OCI-LY1 (cell line): ENCODE data around the gene WFDC6.

Experiments
- H2AFZ ChIP-seq: fragments of 200-600 bp; sonication (generic), shearing (Covaris generic); 2 replicates; pipeline ENCODE4 v1.6.0; 2014; ENCODE audit warnings: antibody characterized with exemption, mild to moderate bottlenecking, low read length
- H3F3A ChIP-seq: fragments of 200-600 bp; sonication (generic), shearing (Covaris generic); 2 replicates; pipeline ENCODE4 v1.6.0; 2014; ENCODE audit warnings: mild to moderate bottlenecking, antibody characterized with exemption, low read length, moderate library complexity; ENCODE audit not compliant: insufficient read depth
- H3K27ac ChIP-seq: fragments of 200-600 bp; sonication (generic); 2 replicates; pipeline ENCODE4 v1.5.1; 2014; ENCODE audit warnings: low read length, mixed run types, mild to moderate bottlenecking, low read depth; ENCODE audit not compliant: poor library complexity, severe bottlenecking
- H3K27me3 ChIP-seq: fragments of 200-600 bp; sonication (generic); 2 replicates; pipeline ENCODE4 v1.6.0; 2014; ENCODE audit warnings: antibody characterized with exemption, mild to moderate bottlenecking, low read length, moderate library complexity; ENCODE audit not compliant: insufficient read depth
- H3K36me3 ChIP-seq: fragments of 200-600 bp; sonication (generic); 2 replicates; pipeline ENCODE4 v1.6.1; 2014; ENCODE audit warnings: mild to moderate bottlenecking, antibody characterized with exemption, low read length, moderate library complexity, mixed read lengths; ENCODE audit not compliant: insufficient read depth
- H3K4me1 ChIP-seq: fragments of 200-600 bp; sonication (generic); 2 replicates; pipeline ENCODE4 v1.5.1; 2014; ENCODE audit warnings: mild to moderate bottlenecking, low read length, moderate library complexity; ENCODE audit not compliant: insufficient read depth, severe bottlenecking
- H3K4me2 ChIP-seq: fragments of 200-600 bp; sonication (generic), shearing (Covaris generic); 2 replicates; pipeline ENCODE4 v1.6.1; 2014; ENCODE audit warnings: low read length
- H3K4me3 ChIP-seq: fragments of 200-600 bp; sonication (generic); 2 replicates; pipeline ENCODE4 v1.5.1; 2014; ENCODE audit warnings: low read length, low read depth, mild to moderate bottlenecking, mixed read lengths; ENCODE audit not compliant: poor library complexity, severe bottlenecking
- H3K79me2 ChIP-seq: fragments of 200-600 bp; shearing (Covaris generic); 2 replicates; pipeline ENCODE4 v1.6.1; 2016; ENCODE audit warnings: mixed run types, low read length, mixed read lengths; ENCODE audit not compliant: insufficient read depth
- H3K9ac ChIP-seq: fragments of 200-600 bp; sonication (generic), shearing (Covaris generic); 2 replicates; pipeline ENCODE4 v1.6.1; 2014; ENCODE audit warnings: mild to moderate bottlenecking, low read length, mixed read lengths
- H3K9me2 ChIP-seq: fragments of 200-600 bp; sonication (generic), shearing (Covaris generic); 2 replicates; pipeline ENCODE4 v1.6.1; 2014; ENCODE audit warnings: low read depth, mild to moderate bottlenecking, low read length, mixed read lengths
- H3K9me3 ChIP-seq: fragments of 200-600 bp; shearing (Covaris generic); 2 replicates; pipeline ENCODE4 v1.6.1; 2014; ENCODE audit warnings: low read length, mixed read lengths
- H4K20me1 ChIP-seq: fragments of 200-600 bp; sonication (generic), shearing (Covaris generic); 2 replicates; pipeline ENCODE4 v1.6.0; 2016; ENCODE audit warnings: mild to moderate bottlenecking, low read length; ENCODE audit not compliant: insufficient read depth
- EZH2 ChIP-seq: fragments of 200-600 bp; sonication (generic), shearing (Covaris generic); IDR thresholded peaks from 2 replicates; pipeline ENCODE4 v1.8.0; 2017; ENCODE audit warnings: borderline replicate concordance, mixed run types, mild to moderate bottlenecking, antibody characterized with exemption, low read length, moderate library complexity, mixed read lengths
- TF ChIP-seq, protein P1 (sequence below): fragments of 200-600 bp; sonication (generic), shearing (Covaris generic); IDR thresholded peaks from 2 replicates; pipeline ENCODE4 v1.5.1; 2017; ENCODE audit warnings: mild to moderate bottlenecking, antibody characterized with exemption, low read length, moderate library complexity, mixed read lengths

Gene WFDC6

DNA sequence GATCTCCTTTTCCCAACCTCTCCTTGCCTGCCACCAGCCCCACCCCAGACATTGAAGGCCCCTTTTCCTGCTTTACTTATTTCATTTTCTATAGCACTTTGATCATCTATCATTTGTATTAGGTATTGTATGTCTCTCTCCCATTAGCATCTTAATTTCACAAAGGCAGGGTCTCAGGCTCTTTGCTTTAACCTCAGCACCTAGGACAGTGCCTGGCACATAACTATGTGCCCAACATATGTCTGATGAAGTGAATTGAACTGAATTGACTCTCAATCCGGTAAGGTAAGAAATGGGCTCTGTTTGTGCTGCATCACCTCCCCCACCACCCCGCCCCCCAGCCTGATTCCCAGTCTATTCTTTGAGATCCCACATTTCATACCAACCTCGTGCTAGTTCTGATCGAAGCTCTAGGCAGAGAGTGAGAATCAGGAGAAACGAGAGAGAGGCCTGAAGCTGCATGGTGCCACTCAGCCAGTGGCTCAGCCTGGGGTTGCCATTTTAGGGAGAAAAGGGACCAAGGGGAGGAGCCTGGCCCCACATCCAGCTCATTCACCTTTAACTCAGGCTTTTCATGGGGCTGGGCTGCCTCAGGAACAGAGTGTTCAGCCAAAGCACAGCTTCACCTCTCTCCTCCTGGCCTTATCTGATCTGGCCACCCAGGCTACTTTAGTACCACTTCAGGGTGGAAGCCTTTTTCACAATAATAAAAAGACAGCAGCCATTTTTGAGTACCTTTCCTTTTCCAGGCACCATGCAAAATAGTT lies 24.0 kb downstream of the WFDC6 start, which contains the start of gene SPINT3:
SPINT3 (minus strand) TSS at position 476 of the 767 bp plus-strand sequence; CDS start at position 462, 14 bp downstream.
- TF ChIP-seq, protein P1, sequence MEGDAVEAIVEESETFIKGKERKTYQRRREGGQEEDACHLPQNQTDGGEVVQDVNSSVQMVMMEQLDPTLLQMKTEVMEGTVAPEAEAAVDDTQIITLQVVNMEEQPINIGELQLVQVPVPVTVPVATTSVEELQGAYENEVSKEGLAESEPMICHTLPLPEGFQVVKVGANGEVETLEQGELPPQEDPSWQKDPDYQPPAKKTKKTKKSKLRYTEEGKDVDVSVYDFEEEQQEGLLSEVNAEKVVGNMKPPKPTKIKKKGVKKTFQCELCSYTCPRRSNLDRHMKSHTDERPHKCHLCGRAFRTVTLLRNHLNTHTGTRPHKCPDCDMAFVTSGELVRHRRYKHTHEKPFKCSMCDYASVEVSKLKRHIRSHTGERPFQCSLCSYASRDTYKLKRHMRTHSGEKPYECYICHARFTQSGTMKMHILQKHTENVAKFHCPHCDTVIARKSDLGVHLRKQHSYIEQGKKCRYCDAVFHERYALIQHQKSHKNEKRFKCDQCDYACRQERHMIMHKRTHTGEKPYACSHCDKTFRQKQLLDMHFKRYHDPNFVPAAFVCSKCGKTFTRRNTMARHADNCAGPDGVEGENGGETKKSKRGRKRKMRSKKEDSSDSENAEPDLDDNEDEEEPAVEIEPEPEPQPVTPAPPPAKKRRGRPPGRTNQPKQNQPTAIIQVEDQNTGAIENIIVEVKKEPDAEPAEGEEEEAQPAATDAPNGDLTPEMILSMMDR: no peak
- no peak for TF ChIP-seq EZH2
- Histone ChIP-seq H2AFZ (no peak within 1 kb of the TSS), H3K4me1 (no peaks in the 10 kb centered on the region), H3F3A (no peaks in the 10 kb centered on the region), H3K9me2 (no peaks in the 10 kb centered on the region), H4K20me1 (no peaks in the 10 kb centered on the region), H3K9me3 (no peaks in the 10 kb centered on the region), H3K36me3 (no peaks in the 10 kb centered on the region), H3K9ac (no peak within 1 kb of the TSS), H3K27ac (no peak within 1 kb of the TSS), H3K4me2 (no peak within 1 kb of the TSS), H3K27me3 (no peaks in the 10 kb centered on the region), H3K79me2 (no peaks in the 10 kb centered on the region), H3K4me3 (no peak within 1 kb of the TSS)

DNA sequence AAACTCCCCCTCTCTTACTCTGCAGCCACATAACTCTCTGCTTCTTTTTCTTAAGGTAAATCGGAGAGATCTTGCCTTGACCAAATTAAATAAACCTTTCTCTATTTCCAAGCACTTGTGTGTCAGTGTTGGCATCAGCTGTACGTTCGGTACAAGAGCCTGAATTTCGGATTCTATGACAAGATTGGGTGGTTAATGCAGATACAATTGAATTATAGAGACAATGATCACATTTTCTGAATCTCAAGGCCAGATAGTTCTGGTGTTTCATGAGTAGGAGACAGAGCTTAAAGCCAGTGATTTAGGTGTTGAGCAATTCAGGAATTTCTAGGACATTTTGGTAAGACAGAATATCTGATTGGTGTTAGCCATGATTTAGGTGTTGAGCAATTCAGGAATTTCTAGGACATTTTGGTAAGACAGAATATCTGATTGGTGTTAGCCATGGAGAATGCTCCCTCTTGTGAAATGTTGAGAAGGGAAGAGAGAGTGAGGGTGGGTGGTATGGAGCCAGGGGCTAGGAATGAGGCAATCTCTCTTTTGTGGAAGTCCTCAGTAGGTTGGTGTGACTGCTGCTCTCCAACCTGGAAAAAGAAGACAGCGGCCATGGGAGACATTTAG lies 28.9 kb downstream of the WFDC6 start:
- no peaks in the 10 kb centered on the region for H3K36me3 ChIP-seq
- no peak overlapping the region for H3K27ac ChIP-seq
- no peaks in the 10 kb centered on the region for H3K27me3 ChIP-seq
- no peaks in the 10 kb centered on the region for H3K4me1 ChIP-seq
- H3K9me3 ChIP-seq: no peaks in the 10 kb centered on the region
- no peaks in the 10 kb centered on the region for H4K20me1 ChIP-seq
- no peak overlapping the region for H3K4me2 ChIP-seq
- no peaks in the 10 kb centered on the region for H3F3A ChIP-seq
- no peaks in the 10 kb centered on the region for H3K9me2 ChIP-seq
- no peaks in the 10 kb centered on the region for H3K79me2 ChIP-seq
- no peak overlapping the region for H3K4me3 ChIP-seq
- H3K9ac ChIP-seq: no peak overlapping the region
- H2AFZ ChIP-seq: no peak overlapping the region
- no peak for TF ChIP-seq EZH2
- TF ChIP-seq, protein P1: no peak

DNA sequence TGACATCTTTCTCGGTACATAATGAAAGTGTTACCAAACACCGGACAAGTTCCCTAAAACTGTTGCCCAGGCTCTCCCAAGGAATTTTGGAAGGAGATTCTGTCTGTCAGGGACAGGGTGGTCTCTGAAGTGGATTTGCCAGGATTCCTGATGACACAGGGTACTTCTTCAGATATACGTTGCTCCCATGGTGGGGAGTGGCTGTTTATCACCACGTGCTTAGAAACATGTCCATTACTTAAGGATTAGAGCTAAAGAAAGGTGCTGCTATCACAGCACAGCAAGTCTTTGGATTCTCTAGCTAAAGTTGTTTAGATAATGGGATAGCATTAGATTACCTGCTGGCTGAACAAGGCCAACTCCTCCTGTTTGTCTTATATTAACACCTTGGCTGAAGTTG lies 30.2 kb downstream of the WFDC6 start:
- H3K36me3 ChIP-seq: no peaks in the 10 kb centered on the region
- no peak overlapping the region for H2AFZ ChIP-seq
- no peaks in the 10 kb centered on the region for H3F3A ChIP-seq
- no peaks in the 10 kb centered on the region for H3K27me3 ChIP-seq
- H4K20me1 ChIP-seq: no peaks in the 10 kb centered on the region
- no peak overlapping the region for H3K4me2 ChIP-seq
- no peaks in the 10 kb centered on the region for H3K9me2 ChIP-seq
- no peaks in the 10 kb centered on the region for H3K9me3 ChIP-seq
- no peaks in the 10 kb centered on the region for H3K79me2 ChIP-seq
- H3K27ac ChIP-seq: no peak overlapping the region
- no peak overlapping the region for H3K4me3 ChIP-seq
- no peaks in the 10 kb centered on the region for H3K4me1 ChIP-seq
- TF ChIP-seq, protein P1: no peak
- no peak for TF ChIP-seq EZH2
- H3K9ac ChIP-seq: no peak overlapping the region
